GM19025 (cell line): ENCODE measurements around the gene TREML2.

Experiments used
- ATAC-seq: cut with Tn5 transposase; IDR thresholded peaks from one replicate; pipeline ENCODE4 v1.9.1; 2021; ENCODE audit warnings: mild to moderate bottlenecking, low read depth, moderate library complexity; ENCODE audit not compliant: unreplicated experiment

Gene TREML2

GRCh38 chr6:41181566-41181965 is 19.4 kb downstream of the TREML2 start:
- ATAC-seq: no peak

DNA sequence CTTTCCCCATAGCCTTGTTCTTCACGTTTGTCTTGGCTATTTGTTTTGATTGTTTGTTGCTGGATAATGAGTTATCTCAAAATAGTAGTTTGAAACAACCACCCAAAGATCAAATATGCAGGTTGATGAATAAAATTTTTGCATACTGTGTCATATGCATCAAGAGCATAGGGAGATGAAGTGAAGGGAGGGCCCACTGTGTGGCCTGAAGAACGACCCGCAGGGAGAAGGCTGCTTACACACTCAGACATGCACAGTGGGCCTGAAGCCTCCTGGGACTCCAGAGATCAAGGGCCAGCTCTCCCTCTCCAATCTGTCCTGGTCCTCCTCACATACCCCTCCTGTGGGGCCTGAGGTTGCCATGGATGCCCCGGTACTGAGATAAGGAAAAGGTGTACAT is 21.8 kb downstream of the TREML2 start:
- ATAC-seq: no peak

DNA sequence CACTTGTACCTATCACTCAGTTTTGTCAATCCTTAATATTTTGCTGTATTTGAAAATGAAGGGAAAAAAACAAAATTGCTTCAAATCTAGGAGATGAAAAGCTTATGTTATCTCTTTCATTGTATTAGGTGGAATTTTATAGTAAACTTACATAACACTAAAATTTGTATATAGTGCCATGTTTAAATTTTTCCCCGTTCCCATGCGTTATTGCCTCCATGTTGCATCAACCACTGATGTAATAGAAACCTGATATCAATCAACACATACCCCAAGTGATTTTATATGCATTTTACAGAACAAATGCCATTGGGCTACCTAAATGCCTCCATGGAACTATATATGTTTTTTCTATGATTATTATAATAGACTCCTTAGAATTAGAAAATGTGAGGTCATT is 23.3 kb downstream of the TREML2 start:
- no peak for ATAC-seq

- no peak for ATAC-seq
Measured at GRCh38 chr6:41177287-41177686, 23.7 kb downstream of the TREML2 start.

GRCh38 chr6:41176189-41176588 is 24.8 kb downstream of the TREML2 start:
- ATAC-seq: no peak

DNA sequence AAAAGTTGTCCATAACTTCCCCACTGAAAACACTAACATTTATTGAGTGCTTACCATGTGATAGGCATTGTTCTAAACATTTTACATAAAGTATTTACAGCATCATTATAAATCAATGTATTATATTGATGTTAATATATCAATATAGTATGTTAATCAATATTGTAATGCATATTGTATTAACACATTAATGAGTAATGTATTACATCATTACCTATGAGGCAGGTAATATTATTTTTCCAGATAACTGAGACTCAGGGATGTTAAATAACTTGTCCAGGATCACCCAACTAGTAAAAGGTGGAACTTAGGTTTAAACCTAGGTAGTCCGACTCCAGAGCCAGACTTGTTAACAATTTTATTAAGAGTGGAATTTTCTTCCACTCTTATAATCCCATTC is 25.9 kb downstream of the TREML2 start:
- ATAC-seq: no peak

DNA sequence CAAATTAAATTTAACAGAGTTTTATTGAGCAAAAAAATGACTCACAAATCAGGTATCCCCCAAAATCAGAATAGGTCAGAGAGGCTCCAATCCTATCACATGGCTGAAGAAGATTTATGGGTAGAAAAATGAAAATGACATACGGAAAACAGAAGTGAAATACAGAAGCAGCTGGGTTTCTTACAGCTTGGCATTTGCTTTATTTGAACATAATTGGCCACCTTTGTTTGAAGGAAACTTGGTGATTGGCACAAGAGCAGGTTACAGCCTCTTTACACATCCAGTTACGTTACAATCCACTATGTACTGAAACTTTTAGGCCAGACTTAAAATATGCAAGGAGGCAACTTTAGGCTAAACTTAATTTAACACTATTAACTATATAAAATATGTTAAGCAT is 26.3 kb downstream of the TREML2 start:
- ATAC-seq: no peak

- no peak for ATAC-seq
Measured at GRCh38 chr6:41171908-41172307, 29.0 kb downstream of the TREML2 start.

DNA sequence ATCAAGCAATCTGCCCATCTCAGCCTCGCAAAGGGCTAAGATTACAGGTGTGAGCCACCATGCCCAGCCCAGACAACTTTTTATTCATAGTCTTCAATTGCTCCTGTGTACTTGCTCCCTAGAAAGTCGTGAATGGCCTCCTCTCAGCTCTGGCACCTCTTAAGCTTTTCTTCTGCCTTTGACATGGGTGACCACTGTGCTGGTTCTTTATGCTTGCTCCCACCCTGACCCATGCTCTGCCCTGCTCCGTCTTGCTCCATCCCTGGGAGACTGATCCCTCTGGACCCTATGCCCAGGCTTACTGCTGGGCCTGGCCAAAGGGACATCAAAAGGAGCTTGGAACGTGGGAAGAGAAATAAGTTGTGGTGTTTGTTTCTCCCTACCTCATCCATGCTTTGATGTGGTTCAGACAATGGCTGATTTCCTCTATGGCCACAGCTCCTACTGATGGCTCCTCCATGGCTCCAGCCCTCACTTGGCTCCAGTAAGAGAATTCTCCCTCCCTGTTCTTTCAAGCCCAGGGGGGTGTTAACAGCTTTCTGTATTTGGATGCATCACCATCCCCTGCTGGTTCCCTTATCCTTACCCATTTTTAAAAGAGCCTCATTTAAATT is 30.3 kb downstream of the TREML2 start:
- no peak for ATAC-seq

- ATAC-seq: no peak
Measured at GRCh38 chr6:41167173-41167963, 33.6 kb downstream of the TREML2 start.

- ATAC-seq: no peak
Measured at GRCh38 chr6:41164551-41165120, 36.3 kb downstream of the TREML2 start.

GRCh38 chr6:41163419-41163717 is 37.6 kb downstream of the TREML2 start:
- ATAC-seq: no peak

GRCh38 chr6:41162687-41163418 is 38.1 kb downstream of the TREML2 start, which contains the start of gene TREM2:
Gene TREM2 (minus strand): TSS chr6:41163116. CDS start chr6:41163082, 34 bp downstream.
- ATAC-seq: no peak

GRCh38 chr6:41161851-41162552 is 38.9 kb downstream of the TREML2 start:
- ATAC-seq: no peak

- no peak for ATAC-seq
Measured at GRCh38 chr6:41161380-41161779, 39.6 kb downstream of the TREML2 start.

DNA sequence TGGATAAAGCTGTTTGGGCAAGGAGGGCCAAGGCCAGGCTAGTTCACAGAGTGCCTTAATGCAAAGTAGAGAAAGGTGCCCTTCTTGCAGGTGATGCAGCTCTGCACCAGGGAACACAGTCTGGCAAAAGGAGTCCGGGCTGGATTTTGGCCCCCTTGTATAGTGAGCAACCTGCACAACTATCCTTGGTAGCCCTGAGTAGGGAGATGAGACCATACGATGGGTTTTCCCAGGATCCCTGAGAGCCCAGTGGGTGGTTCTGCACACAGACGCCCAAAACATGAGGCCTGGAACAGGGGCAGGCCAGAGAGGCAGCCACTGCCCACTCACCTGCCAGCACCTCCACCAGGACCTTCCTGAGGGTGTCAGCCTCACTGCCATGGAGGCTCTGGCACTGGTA is 40.0 kb downstream of the TREML2 start:
- no peak for ATAC-seq

- ATAC-seq: no peak
Measured at GRCh38 chr6:41159415-41160082, 41.4 kb downstream of the TREML2 start.

DNA sequence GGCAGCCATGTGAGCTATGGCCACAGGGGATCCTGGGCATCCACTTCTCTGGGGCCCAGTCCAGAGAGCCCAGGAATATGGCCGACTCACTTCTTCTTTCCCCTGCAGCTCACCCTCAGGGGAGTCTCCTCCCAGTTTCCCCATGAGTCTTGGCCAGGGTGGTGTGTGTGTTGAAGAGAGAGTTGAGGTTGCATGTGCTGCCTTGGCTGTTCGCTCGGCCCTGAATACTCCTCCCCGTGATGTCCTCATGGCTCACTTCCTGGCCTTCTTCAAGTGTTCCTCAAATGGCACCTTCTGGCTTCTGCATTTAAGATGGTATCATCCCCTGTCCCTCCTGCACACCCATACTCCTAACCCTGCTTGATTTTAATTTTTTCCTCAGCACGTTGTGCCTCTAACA is 43.6 kb downstream of the TREML2 start:
- no peak for ATAC-seq

DNA sequence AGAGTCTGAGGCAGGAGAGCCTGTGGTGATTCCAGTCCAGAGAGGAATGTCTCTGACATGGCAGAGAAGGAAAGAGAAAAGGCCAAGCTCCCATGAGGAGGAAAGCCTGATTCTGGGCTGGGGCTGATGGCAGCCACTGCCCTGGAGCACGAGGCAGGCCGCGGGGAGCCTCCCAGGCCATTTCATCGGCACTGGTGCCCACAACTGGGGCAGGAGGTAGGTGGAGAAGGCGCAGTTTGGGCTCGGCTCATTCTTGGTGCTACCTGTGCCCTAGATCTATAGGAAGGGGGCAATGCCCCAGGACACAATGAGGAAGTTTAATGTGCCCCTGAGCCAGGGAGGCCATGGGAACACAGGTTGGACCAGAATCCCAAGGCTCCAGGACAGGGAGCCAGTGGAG is 44.2 kb downstream of the TREML2 start:
- no peak for ATAC-seq

DNA sequence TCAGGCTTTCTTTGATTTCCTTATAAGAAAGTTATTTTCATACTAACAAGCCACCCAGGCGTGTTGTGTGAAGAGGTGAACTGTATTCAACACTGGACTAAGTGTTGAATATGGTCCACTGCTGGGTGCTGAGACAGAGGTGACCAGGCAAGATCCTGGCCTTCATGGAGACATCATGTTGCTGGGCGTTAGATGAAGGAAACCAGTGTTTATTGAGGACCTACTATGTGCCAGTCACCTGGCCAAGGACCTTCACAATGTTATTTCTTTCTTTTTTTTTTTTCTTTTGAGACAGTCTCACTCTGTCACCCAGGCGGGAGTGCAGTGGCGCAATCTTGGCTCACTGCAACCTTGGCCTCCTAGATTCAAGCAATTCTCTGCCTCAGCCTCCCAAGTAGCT is 44.9 kb downstream of the TREML2 start:
- ATAC-seq: no peak
